ENCODE data around the gene DOC2B.
"Not testable (repeated sequence)": the region's sequence is repeated elsewhere in the genome, so short reads cannot be mapped to it uniquely, and the experiment has no call there.

The DOC2B gene

GRCh38 chr17:189444-189843 lies 8.0 kb upstream of the DOC2B start:
- DNase-seq (ENCODE audit: low read depth) = no peak

- no peak for DNase-seq (ENCODE audit: low read depth)
These were observed 5.7 kb upstream of the DOC2B start for GRCh38 chr17:187130-187529.

GRCh38 chr17:185445-186138 lies 4.1 kb upstream of the DOC2B start:
- DNase-seq (ENCODE audit: low read depth) = no peak

- DNase-seq (ENCODE audit: low read depth) = no peak
These were observed 1.6 kb upstream of the DOC2B start for GRCh38 chr17:183021-183420.

GRCh38 chr17:182050-182751 lies 751 bp upstream of the DOC2B start:
- no peak for DNase-seq (ENCODE audit: low read depth)

GRCh38 chr17:180381-181244 lies 837 bp downstream of the DOC2B start:
- no peak for DNase-seq (ENCODE audit: low read depth)

GRCh38 chr17:179781-180380 lies 1.6 kb downstream of the DOC2B start:
- DNase-seq (ENCODE audit: low read depth) = no peak

- DNase-seq (ENCODE audit: low read depth) = no peak
These were observed 2.4 kb downstream of the DOC2B start for GRCh38 chr17:179066-179432.

GRCh38 chr17:178292-179065 lies 3.0 kb downstream of the DOC2B start:
- DNase-seq (ENCODE audit: low read depth) = no peak

GRCh38 chr17:177762-178161 lies 3.7 kb downstream of the DOC2B start:
- DNase-seq (ENCODE audit: low read depth) = no peak

- no peak for DNase-seq (ENCODE audit: low read depth)
These were observed 4.3 kb downstream of the DOC2B start for GRCh38 chr17:177155-177554.

GRCh38 chr17:173166-173911 lies 8.1 kb downstream of the DOC2B start:
- DNase-seq (ENCODE audit: low read depth) = no peak

GRCh38 chr17:172401-172800 lies 9.0 kb downstream of the DOC2B start:
- DNase-seq (ENCODE audit: low read depth) = no peak

- no peak for DNase-seq (ENCODE audit: low read depth)
These were observed 9.6 kb downstream of the DOC2B start for GRCh38 chr17:171871-172270.

- DNase-seq (ENCODE audit: low read depth) = no peak
These were observed 11.2 kb downstream of the DOC2B start for GRCh38 chr17:170130-170670.

GRCh38 chr17:168614-169013 lies 12.8 kb downstream of the DOC2B start:
- DNase-seq (ENCODE audit: low read depth) = not testable (repeated sequence)

- no peak for DNase-seq (ENCODE audit: low read depth)
These were observed 15.5 kb downstream of the DOC2B start for GRCh38 chr17:165939-166338.

GRCh38 chr17:164303-165235 lies 16.9 kb downstream of the DOC2B start:
- no peak for DNase-seq (ENCODE audit: low read depth)

- no peak for DNase-seq (ENCODE audit: low read depth)
These were observed 17.8 kb downstream of the DOC2B start for GRCh38 chr17:163514-164098.
